GM20000 (cell line): Measurements from ENCODE around the gene FAP.

Experiments
- DNase-seq: peaks from one replicate; pipeline ENCODE4 v3.0.0; 2012; ENCODE audit warnings: low spot score
- TF ChIP-seq, protein P1 (sequence below): IDR thresholded peaks from 2 replicates; pipeline ENCODE4 v1.5.1; 2012; ENCODE audit warnings: mild to moderate bottlenecking, control low read depth; ENCODE audit errors: extremely low read depth, missing control alignments

Gene FAP

DNA sequence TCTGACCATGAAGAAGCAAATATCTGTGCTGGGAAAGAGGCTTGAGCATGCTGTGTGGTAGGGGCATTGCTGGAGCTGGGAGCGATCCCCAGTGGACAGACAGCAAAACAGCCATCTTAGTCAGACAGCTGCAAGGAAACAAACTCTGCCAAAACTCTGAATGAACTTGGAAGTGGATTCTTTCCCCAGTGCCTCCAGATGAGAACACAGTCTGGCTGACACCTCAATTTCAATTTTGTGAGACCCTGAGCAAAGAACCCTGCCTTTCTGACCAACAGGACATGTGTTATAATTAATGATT lies 23.2 kb upstream of the FAP start:
- no peak for DNase-seq
- TF ChIP-seq, protein P1, sequence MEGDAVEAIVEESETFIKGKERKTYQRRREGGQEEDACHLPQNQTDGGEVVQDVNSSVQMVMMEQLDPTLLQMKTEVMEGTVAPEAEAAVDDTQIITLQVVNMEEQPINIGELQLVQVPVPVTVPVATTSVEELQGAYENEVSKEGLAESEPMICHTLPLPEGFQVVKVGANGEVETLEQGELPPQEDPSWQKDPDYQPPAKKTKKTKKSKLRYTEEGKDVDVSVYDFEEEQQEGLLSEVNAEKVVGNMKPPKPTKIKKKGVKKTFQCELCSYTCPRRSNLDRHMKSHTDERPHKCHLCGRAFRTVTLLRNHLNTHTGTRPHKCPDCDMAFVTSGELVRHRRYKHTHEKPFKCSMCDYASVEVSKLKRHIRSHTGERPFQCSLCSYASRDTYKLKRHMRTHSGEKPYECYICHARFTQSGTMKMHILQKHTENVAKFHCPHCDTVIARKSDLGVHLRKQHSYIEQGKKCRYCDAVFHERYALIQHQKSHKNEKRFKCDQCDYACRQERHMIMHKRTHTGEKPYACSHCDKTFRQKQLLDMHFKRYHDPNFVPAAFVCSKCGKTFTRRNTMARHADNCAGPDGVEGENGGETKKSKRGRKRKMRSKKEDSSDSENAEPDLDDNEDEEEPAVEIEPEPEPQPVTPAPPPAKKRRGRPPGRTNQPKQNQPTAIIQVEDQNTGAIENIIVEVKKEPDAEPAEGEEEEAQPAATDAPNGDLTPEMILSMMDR: no peak

DNA sequence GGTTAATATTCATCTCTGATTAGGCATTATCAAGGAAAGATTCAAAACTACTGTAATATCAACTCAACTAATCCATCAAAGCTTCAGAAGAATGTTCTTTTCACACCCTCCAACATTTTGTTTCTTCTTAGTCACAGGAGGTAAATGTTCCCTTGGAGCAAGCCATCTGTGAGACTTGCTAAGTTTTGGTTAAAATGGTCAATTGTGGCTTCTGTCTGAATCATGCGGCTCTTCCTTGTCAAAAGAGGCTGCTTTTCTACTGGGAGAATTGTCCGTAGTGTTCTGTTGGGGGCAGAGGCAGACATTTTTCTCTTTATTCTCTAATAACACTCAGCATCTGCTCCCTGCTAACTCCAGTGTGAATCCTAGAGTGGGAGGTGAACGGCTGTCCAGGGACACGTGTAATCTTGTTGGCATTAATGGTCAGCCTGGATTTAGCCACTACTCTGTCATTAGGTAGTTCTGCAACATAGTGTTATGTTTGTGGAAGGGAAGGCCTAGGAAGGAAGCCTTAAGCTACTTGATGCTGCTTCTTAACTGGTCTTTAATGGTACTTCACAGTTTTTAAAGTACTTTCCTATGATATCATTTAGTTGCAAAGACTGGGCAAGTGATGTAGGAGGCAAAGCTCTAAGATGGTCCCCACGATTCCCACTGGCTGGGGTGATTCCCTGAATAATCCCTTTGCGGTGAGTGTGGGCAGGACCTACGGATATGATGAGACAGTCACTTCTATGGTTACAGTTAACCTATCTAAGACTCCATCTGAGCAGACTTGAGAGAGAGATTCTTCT lies 22.6 kb upstream of the FAP start:
- TF ChIP-seq, protein P1: no peak
- DNase-seq: no peak

DNA sequence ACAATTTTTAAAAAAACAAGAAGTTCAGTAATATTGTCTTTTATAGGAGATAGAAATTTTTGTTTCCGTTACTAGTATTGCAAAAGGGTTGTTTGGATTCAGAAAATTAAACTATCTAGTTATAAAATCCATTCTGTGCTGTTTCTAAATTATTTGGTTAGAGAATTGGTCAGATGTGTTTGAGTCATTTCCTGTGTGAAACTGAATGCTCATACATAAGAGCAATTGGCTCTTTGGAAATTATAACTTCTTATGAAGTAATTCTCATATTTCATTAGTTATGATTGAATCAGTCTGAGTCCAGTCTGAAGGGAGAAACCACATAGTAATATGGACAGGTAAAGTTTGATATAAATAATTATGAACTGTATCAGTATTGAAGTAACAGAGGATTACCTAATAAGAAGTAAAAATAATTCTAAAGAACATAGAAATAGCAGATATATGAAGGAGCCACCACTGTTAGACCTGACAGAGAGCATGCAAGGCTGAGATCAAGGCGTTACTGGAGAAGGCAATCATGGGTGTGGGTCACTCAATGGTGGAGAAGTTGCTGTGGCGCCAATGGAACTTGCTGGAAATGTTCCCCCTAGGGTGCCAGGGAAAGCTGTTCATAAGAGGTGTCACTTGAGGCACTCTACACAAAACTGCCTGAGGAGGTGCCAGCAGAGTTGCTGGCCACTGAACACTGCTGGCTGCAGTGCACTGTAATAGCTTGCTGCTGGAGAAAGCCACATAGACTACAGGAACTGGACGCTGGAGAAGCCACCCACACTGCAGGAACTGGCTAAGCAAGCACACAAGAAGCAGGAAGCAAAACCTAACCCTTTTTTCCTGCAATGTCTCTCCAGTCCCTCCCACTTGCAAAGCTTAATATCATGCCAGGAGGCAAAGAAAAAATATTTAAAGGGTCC lies 18.0 kb upstream of the FAP start:
- TF ChIP-seq, protein P1: no peak
- DNase-seq: peak; percentile 6

DNA sequence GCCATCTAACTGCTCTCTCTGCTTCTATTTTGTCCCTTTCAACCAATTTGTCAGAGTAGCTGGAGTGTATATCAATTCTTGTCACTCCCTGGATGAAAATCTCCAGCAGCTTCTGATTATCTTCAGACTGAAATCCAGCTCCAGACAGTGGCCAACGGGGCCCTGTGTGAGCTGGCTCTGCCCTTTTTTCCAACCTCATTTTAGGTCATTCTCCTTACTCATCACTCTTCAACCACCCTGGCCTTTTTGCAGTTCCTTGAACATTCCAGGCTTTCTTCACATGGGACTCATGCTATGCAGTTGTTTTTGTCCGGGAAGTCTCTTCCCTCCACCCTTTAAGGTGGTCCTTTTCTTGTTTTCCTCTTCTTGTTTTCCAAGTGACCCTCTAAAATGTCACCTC lies 15.4 kb upstream of the FAP start:
- TF ChIP-seq, protein P1: no peak
- no peak for DNase-seq

DNA sequence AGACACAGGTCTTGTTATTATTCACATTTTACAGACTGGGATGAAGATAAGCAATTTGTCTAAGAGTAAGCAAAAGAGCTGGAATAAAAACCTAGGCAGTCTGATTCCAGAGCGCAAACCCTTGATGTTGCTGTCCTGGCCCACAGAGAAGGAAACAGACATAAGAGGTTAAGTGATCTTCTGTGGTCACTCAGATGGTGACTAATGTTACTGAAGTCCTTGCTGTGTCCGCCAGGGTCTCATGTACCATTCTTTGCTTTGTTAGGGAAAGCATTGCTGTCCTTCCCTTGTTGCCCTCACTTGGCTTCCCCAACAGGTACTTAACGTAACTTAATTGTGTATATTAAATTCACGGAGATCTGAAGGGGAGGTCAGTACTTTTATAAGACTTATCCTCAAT lies 14.9 kb upstream of the FAP start:
- DNase-seq: no peak
- TF ChIP-seq, protein P1: no peak

DNA sequence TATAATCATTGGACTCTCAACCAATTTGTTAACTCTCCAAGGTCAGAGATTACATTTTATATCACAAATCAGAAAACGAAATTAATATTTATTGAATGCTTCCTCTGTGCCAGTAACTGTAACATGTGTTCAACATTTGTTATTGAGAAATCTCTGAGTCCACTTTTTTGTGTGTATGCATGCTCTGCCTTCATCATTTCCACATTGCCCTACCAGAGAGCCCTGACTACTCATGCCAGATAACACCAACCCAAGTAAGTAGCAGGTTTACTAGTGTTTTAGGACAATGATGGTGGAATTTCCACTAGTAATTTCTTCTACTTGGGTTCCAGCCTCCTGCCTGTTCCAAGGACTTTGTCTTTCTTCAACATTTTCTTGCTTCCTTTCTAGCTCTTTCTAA lies 14.2 kb upstream of the FAP start:
- no peak for DNase-seq
- TF ChIP-seq, protein P1: no peak

DNA sequence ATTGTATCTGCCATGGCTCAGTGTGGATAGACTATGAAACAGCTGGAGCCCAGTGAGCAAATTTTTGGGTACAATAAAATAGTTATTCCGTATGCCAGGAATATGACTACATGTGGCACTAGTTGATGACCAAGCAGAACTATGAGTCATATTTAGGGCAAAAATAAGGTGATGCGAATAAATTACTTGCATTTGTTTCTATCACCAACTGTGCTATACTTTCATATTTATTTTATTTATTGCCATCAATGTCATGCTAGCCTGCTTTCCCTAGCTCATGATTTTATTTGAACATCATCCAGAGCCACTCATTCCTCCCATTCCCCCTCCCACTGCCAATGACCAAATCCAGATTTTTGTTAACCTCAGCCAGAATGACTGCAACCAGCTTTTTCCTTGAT lies 13.3 kb upstream of the FAP start:
- TF ChIP-seq, protein P1: no peak
- no peak for DNase-seq
